NT2/D1 (cell line): ENCODE results near the gene GARNL3.
A peak's percentile ranks its signal among the peaks of the same experiment; 100 is the strongest.

Source experiments
- DNase-seq: peaks from one replicate; pipeline ENCODE4 v3.0.0-alpha.2; 2011; ENCODE audit warnings: low read depth, low spot score
- H3K27me3 ChIP-seq: 2 replicates; pipeline ENCODE4 v1.6.0; 2011; ENCODE audit warnings: mild to moderate bottlenecking; ENCODE audit not compliant: insufficient read length, insufficient read depth
- H3K36me3 ChIP-seq: 2 replicates; pipeline ENCODE4 v1.6.1; 2011; ENCODE audit warnings: mild to moderate bottlenecking, low read length, mixed read lengths; ENCODE audit not compliant: insufficient read depth, insufficient read length
- H3K4me1 ChIP-seq: 2 replicates; pipeline ENCODE4 v1.5.1; 2011; ENCODE audit not compliant: insufficient read depth, insufficient read length
- H3K4me3 ChIP-seq: 2 replicates; pipeline ENCODE4 v1.5.1; 2011; ENCODE audit warnings: low read depth; ENCODE audit not compliant: insufficient read length
- H3K9ac ChIP-seq: 2 replicates; pipeline ENCODE4 v1.6.0; 2011; ENCODE audit warnings: low read depth; ENCODE audit not compliant: insufficient read length
- H3K9me3 ChIP-seq: 2 replicates; pipeline ENCODE4 v1.5.1; 2011; ENCODE audit warnings: mild to moderate bottlenecking, low read length; ENCODE audit not compliant: insufficient read depth
- SUZ12 ChIP-seq: IDR thresholded peaks from 2 replicates; pipeline ENCODE4 v1.6.1; 2011; ENCODE audit not compliant: insufficient read length, insufficient read depth; ENCODE audit errors: extremely low read depth
- YY1 ChIP-seq: IDR thresholded peaks from 2 replicates; pipeline ENCODE4 v1.6.1; 2011; ENCODE audit not compliant: insufficient read length, insufficient read depth
- ZNF274 ChIP-seq: IDR thresholded peaks from 2 replicates; pipeline ENCODE4 v1.6.1; 2011; ENCODE audit warnings: mild to moderate bottlenecking, low read depth, low read length

The GARNL3 gene

DNA sequence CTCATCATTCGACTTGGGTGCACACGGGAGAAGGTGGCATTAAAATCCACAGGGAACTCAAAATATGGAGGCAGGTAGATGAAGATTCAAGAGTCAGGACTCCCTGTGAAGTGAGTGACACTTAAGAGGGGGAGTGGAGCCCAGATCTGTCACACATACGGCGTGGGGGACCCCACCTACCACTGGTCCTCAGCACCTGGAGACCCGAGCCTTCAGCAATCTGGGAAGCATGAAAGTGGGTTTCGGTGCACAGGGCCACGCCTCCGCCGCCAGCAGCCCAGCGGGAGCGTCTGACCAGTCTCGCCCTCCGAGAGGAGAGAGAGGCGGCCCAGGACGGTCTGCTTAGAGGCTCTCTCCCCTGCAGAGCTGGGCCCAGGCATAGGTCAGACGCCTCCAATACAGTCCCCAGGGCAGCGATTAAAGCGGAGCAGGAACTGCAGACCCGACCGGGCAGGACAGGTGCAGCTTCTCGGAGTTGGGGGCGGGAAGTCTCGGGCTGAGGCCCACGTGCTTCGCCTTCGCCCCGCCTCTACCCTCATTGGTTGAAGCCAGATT, 131.8 kb downstream of the GARNL3 start:
- Histone ChIP-seq H3K36me3 (peaks cover 30% of the 10 kb centered on the region), H3K9me3 (no peaks in the 10 kb centered on the region), H3K4me3 (peak overlapping the region; percentile 41), H3K9ac (no peak overlapping the region), H3K4me1 (peaks cover 10% of the 10 kb centered on the region), H3K27me3 (peaks cover 16% of the 10 kb centered on the region)
- TF ChIP-seq ZNF274 (no peak), YY1 (no peak), SUZ12 (no peak)
- DNase-seq: no peak

DNA sequence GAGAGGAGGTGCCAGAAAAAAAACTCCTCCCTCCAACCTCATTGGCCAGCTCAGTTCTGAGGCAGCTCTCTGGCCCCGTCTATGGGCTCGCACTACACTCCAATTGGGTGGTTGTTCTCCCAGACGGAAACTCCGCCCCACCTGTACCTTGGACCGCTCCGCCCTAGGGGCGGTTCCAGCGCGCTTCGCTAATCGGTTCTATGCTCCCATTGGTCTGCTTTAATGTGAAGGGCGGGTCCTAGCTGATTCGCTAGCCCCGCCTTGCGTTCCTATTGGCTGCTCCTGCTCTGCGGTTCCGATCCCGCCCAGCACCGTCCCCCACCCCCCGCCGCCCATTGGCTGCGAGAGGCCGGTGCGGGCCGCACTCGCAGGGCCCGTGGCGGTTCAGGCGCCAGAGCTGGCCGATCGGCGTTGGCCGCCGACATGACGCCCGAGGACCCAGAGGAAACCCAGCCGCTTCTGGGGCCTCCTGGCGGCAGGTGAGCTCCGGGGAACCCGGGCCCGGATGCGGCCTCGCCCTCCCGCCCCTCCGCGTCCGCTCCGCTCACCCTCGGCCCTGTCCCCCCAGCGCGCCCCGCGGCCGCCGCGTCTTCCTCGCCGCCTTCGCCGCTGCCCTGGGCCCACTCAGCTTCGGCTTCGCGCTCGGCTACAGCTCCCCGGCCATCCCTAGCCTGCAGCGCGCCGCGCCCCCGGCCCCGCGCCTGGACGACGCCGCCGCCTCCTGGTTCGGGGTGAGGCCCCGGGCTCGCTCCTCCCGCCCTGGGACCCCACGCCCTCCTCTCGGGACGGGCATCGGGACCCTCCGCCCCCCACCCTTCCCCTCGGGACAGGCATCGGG, 132.5 kb downstream of the GARNL3 start, which contains the start of gene SLC2A8:
Gene SLC2A8 (plus strand): TSS at position 362 of the 838 bp plus-strand sequence. CDS start 62 bp downstream, at position 424.
- Histone ChIP-seq H3K27me3 (peaks cover 16% of the 10 kb centered on the region), H3K4me1 (peaks cover 10% of the 10 kb centered on the region)

DNA sequence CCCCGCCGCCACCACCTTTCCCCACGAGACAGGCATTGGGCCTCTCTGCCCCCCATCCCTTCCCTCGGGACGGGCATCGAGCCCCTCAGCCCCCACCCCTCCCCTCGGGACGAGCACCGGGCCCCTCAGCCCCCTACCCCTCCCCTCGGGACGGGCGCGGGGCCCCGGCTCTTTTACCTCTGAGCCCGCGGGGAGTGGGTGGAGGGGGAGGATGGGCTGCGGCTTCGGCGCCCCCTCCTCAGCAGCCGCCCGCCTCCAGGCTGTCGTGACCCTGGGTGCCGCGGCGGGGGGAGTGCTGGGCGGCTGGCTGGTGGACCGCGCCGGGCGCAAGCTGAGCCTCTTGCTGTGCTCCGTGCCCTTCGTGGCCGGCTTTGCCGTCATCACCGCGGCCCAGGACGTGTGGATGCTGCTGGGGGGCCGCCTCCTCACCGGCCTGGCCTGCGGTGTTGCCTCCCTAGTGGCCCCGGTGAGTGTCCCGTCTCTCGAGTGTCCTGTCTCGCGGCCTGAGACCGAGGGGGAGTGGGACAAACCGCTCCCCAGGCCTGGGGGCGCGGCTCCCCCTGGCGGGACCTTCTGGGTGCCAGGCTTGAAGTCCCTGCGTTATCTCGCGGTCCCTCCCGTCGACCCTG, 133.2 kb downstream of the GARNL3 start:
- Histone ChIP-seq H3K36me3 (peaks cover 45% of the 10 kb centered on the region), H3K4me3 (peak overlapping the region; percentile 81), H3K9ac (peak overlapping the region; percentile 92), H3K27me3 (peaks cover 16% of the 10 kb centered on the region), H3K4me1 (peaks cover 10% of the 10 kb centered on the region), H3K9me3 (no peaks in the 10 kb centered on the region)
- TF ChIP-seq SUZ12 (no peak), YY1 (no peak)
- DNase-seq: no peak

More for the DNA sequence above, 132.5 kb downstream of the GARNL3 start, which contains the start of gene SLC2A8:
- no peak for TF ChIP-seq ZNF274
- TF ChIP-seq YY1: no peak
- TF ChIP-seq SUZ12: no peak
- Histone ChIP-seq H3K9me3 (no peaks in the 10 kb centered on the region), H3K9ac (peak within 1 kb of the TSS; percentile 92), H3K4me3 (peak within 1 kb of the TSS; percentile 81), H3K36me3 (peaks cover 37% of the 10 kb centered on the region)
- DNase-seq: peak; percentile 99

DNA sequence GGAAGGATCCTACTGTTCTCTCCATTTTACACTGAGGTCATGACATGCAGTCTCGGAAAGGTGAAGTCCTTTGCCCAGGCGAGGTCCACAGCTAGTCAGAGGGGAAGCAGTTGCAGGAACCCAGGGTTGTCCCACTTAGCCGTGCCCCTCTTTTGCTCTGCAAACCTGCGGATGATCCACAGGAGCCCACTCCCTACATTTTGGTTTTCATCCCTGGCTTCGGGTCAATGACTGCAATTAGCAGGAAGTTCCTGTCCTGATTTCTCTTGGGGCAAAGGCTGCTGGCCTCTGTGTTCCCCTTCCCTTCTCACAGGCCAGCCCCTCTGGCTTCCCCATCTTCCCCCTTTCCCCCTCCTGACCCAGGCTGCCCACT, 133.7 kb downstream of the GARNL3 start:
- DNase-seq: no peak
- Histone ChIP-seq H3K36me3 (peaks cover 48% of the 10 kb centered on the region), H3K4me3 (peak overlapping the region; percentile 81), H3K9me3 (no peaks in the 10 kb centered on the region), H3K27me3 (peaks cover 16% of the 10 kb centered on the region), H3K9ac (peak overlapping the region; percentile 92), H3K4me1 (peaks cover 10% of the 10 kb centered on the region)
- no peak for TF ChIP-seq YY1
- TF ChIP-seq ZNF274: no peak
- TF ChIP-seq SUZ12: no peak

DNA sequence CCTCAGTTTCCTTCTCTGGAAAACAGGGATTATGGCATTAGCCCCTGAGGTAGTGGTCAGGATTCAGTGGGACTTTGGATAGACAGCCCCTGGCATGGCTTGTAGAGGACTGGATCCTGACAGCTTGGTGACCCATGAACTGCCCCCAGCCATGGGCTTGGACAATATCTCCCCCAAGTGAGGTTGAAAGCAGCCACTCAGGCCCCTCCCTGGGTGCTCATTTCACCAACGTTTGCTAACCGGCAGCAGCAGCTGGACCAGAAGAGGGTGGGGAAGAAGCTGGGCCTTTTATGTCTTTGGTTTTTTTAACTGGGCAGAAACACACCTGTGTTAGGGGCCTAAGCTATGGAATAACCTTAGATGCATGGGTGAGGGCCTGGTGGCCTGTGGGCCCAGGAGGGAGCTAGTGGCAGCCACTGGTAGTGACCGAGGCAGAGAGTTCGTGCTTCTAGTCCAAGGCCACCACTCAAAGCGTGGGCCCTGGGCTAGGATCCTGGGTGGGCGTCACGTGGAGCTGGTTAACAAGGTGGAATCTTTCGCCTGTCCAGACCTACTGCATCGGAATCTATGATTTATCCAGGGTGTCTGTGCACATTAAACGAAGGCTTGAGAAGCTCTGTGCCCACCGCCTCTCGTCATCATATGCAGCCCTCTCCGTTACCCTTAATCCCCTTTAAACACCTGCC, 134.3 kb downstream of the GARNL3 start:
- peak overlapping the region; percentile 81 for H3K4me3 ChIP-seq
- DNase-seq: no peak
- H3K9me3 ChIP-seq: no peaks in the 10 kb centered on the region
- peaks cover 54% of the 10 kb centered on the region for H3K36me3 ChIP-seq
- peaks cover 10% of the 10 kb centered on the region for H3K4me1 ChIP-seq
- peaks cover 16% of the 10 kb centered on the region for H3K27me3 ChIP-seq
- H3K9ac ChIP-seq: peak overlapping the region; percentile 92
- TF ChIP-seq YY1 (no peak), SUZ12 (no peak), ZNF274 (no peak)

DNA sequence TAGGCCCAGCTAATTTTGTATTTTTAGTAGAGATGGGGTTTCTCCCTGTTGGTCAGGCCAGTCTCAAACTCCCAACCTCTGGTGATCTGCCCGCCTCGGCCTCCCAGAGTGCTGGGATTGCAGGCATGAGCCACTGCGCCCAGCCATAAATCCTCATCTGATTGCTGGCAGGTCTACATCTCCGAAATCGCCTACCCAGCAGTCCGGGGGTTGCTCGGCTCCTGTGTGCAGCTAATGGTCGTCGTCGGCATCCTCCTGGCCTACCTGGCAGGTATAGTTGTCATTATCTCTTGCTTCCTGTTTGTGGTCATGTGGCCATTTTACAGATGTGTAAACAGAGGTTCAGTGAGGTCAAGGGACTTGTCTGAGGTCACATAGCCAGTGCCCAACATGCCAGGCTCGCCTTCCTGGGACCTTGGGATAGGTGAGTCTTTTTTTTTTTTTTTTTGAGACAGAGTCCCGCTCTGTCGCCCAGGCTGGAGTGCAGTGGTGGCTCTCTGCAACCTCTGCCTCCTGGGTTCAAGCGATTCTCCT, 135.2 kb downstream of the GARNL3 start:
- Histone ChIP-seq H3K4me3 (no peak overlapping the region), H3K9ac (no peak overlapping the region), H3K36me3 (peaks cover 63% of the 10 kb centered on the region), H3K9me3 (no peaks in the 10 kb centered on the region), H3K27me3 (peaks cover 14% of the 10 kb centered on the region), H3K4me1 (peaks cover 8% of the 10 kb centered on the region)
- DNase-seq: no peak
- no peak for TF ChIP-seq SUZ12
- TF ChIP-seq ZNF274: no peak
- no peak for TF ChIP-seq YY1
